Lower leg skin (tissue), 4 donors: ENCODE results near the gene DAPK2. TPM values are rescaled to one million over a fixed set of nuclear protein-coding genes. Genes with fewer than 3 reads are reported as not detected.

Experiments
- DNase-seq, 2 donors: peaks; one replicate each; pipeline ENCODE4 v3.0.0-alpha.2; 2019; ENCODE audit warnings: low spot score in 2 of 2
- H3K4me3 ChIP-seq: fragments of 200-600 bp; sonication (generic); 2 replicates; pipeline ENCODE4 v1.5.1; 2017; ENCODE audit warnings: mild to moderate bottlenecking, low read depth; ENCODE audit not compliant: poor library complexity, severe bottlenecking
- POLR2A ChIP-seq, 2 donors: fragments of 450-650 bp; IDR thresholded peaks; one replicate each; pipeline ENCODE4 v1.6.1; 2016 to 2017; ENCODE audit warnings: antibody characterized with exemption in 2 of 2, mild to moderate bottlenecking in 1 of 2, moderate library complexity in 1 of 2
- WGBS, 2 donors: methylation state at CpG; one replicate each; pipeline ENCODE4 v1.1.5; 2018; 5-methylcytosine and 5-hydroxymethylcytosine counted together
- intact Hi-C: fragments of 100-400 bp; cut with DNase I; formaldehyde crosslinking; loops from one replicate; pipeline ENCODE4 v1.15.0; 2023; ENCODE audit warnings: low total_unique reads
- total RNA-seq, 4 donors: library from RNA; depleted of rRNA; stranded (reverse); fragments of >200 nt; gene quantifications; one replicate each; pipeline ENCODE4 v1.1.0, GENCODE V29; 2016
- TF ChIP-seq, protein P1 (sequence below), 3 donors: fragments of 450-650 bp; IDR thresholded peaks; one replicate each; pipeline ENCODE4 v1.5.1; 2016; ENCODE audit warnings: antibody characterized with exemption in 3 of 3, mild to moderate bottlenecking in 3 of 3, moderate library complexity in 2 of 3

DAPK2 gene
- total RNA-seq, 4 donors from 2014 or later, result 10.9 to 27.5 (median 13.3) TPM

DNA sequence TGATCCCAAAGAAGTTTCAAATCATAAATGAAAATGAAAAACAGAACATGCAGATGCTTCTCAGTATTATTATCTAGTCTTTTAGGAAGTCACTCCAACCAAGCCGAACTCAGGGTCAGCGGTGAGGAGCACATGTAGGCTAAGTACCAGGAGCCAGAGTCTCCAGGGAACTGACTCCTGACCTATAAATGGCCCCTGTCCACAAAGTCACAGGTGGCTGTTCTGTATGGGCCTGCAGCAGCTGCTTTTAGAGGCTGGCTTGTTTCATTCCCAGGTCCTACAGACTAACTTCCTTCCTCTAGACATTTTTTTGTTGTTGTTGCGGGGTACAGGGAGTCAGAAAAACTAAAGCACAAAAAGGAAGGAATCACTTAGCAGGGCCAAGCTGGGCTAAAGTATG is 54.6 kb downstream of the DAPK2 start:
- no peak for DNase-seq
- intact Hi-C loops, result no loop called here
- WGBS, 2 donors, result 62 to 64% methylated on average over 3 of the region's 3 CpGs
- H3K4me3 ChIP-seq, result no peak overlapping the region
- TF ChIP-seq, protein P1, sequence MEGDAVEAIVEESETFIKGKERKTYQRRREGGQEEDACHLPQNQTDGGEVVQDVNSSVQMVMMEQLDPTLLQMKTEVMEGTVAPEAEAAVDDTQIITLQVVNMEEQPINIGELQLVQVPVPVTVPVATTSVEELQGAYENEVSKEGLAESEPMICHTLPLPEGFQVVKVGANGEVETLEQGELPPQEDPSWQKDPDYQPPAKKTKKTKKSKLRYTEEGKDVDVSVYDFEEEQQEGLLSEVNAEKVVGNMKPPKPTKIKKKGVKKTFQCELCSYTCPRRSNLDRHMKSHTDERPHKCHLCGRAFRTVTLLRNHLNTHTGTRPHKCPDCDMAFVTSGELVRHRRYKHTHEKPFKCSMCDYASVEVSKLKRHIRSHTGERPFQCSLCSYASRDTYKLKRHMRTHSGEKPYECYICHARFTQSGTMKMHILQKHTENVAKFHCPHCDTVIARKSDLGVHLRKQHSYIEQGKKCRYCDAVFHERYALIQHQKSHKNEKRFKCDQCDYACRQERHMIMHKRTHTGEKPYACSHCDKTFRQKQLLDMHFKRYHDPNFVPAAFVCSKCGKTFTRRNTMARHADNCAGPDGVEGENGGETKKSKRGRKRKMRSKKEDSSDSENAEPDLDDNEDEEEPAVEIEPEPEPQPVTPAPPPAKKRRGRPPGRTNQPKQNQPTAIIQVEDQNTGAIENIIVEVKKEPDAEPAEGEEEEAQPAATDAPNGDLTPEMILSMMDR (IDR thresholded peaks at IDR 0.05), result no peak
- no peak for TF ChIP-seq POLR2A (IDR thresholded peaks at IDR 0.05)

DNA sequence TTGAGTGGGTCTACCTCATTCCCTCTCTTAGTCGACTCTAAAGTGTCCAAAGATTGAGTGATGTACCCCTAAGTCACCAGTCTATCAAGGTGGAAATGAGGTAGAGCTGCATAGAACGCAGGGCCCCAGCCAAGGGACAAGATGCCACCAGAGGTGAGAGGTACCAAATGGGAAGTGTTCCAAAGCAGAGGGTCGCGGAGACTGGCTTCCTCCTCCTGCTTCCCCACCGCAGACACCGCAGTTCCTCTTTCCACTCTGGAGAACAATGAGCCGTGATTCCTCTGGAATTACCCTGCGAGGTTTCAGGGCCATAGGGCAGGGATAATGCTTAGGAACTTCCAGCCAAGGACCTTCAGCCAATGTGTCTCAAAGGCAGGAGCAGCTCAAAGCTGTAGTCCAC is 55.8 kb downstream of the DAPK2 start:
- DNase-seq, result no peak
- TF ChIP-seq POLR2A (IDR thresholded peaks at IDR 0.05), result no peak
- TF ChIP-seq, protein P1 (IDR thresholded peaks at IDR 0.05), result no peak
- H3K4me3 ChIP-seq, result no peak overlapping the region
- 69 to 75% methylated on average over 8 of the region's 8 CpGs for WGBS, 2 donors
- intact Hi-C loops, result no loop called here

DNA sequence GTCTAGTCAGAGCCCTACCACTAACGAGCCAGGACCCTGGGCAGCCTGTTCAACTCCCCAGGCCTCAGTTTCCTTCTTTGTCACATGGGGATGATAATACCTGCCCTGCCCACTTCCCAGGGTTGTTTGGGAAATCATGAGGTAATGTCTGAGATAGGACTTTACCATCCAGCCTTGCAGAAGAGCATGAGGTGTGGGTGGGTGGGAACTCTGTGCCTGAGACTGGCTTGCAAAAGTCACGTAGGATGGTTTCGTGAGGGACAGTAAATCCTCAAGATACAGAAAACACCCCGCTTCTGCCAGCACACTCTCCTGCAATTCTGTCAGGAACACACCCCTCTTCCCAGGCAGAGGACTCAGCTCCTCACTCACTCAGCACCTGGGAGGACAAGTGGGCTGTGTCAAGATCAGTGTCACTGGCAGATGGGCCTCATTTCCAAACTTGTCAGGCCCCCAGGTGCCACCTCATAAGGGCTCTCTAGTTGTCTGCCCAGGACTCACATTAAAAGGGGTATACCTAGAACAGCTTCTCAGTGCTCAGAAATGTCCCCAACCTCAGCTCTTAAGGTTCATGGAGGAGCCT is 58.4 kb downstream of the DAPK2 start:
- TF ChIP-seq, protein P1 (IDR thresholded peaks at IDR 0.05), result no peak
- no peak for TF ChIP-seq POLR2A (IDR thresholded peaks at IDR 0.05)
- intact Hi-C loops, result no loop called here
- no peak overlapping the region for H3K4me3 ChIP-seq
- no peak for DNase-seq
- 90 to 95% methylated on average over 4 of the region's 4 CpGs for WGBS, 2 donors

DNA sequence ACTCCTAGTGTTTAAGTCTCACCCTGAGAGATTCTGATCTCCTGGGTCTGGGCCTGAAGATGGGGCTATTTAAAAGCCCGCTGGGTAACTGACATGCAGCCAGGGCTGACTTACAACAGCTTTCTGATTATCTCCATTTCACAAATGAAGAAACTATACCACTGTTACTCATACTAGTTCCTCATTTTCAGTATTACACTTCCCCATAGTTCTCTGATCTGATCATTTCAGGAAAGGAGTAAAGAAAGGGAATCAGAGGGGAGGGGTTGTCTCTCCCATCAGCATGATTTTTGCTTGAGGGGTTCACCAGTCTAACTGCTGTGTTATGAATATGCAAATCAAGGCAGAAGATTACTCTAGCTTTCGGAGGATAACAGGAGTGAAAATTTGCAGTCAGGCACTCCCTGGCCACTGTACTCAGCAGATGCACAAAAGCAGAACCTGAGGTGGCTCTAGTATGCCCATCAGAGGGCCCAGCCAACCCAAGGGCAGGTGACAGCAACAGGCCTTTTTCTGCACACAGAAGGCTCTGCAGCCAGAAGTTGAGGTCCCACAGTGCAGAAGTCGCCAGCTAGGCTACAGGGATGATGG is 59.4 kb downstream of the DAPK2 start:
- no peak for DNase-seq
- TF ChIP-seq, protein P1 (IDR thresholded peaks at IDR 0.05), result no peak
- TF ChIP-seq POLR2A (IDR thresholded peaks at IDR 0.05), result no peak
- intact Hi-C loops, result no loop called here
- WGBS, 2 donors, result 54 to 62% methylated on average over 3 of the region's 3 CpGs
- no peak overlapping the region for H3K4me3 ChIP-seq

DNA sequence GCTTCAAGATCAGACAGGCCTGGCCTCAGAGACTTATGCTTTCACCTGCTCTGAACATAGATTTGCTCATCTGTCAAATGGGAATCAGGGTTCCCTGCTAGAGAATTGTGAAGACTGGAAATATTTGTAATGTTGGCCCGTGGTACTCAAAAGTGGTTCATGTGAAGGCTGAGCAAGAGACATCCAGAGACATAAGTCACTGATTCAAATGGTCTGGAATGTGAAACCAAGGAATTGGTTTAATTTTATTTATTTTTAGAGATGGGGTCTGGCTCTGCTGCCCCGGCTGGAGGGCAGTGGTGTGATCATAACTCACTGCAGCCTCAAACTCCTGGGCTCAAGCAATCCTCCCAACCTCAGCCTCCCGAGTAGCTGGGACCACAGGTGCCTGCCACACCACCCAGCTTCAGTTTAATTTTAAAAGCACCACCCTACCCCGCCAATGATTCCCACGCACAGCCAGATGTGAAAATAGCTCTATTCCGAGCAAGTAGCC is 60.1 kb downstream of the DAPK2 start:
- no peak overlapping the region for H3K4me3 ChIP-seq
- intact Hi-C loops, result no loop called here
- no peak for TF ChIP-seq POLR2A (IDR thresholded peaks at IDR 0.05)
- TF ChIP-seq, protein P1 (IDR thresholded peaks at IDR 0.05), result no peak
- DNase-seq, result no peak
- 58 to 64% methylated on average over 6 of the region's 6 CpGs for WGBS, 2 donors
